Fibroblast of villous mesenchyme (primary cell): ENCODE results near the gene THBS2. TPM values are rescaled to one million over a fixed set of nuclear protein-coding genes. Genes with fewer than 3 reads are reported as not detected.

Experiments used
- DNase-seq: peaks from one replicate; pipeline ENCODE4 v3.0.0-alpha.2; 2010; ENCODE audit warnings: low read depth
- H3K4me3 ChIP-seq: 2 replicates; pipeline ENCODE4 v1.5.1; 2011; ENCODE audit warnings: low read depth, mild to moderate bottlenecking, low read length
- total RNA-seq: library from RNA; depleted of rRNA; stranded (reverse); fragments of >200 nt; gene quantifications from 2 replicates; pipeline ENCODE4 v1.2.3, GENCODE V29; 2012
- TF ChIP-seq, protein P1 (sequence below): IDR thresholded peaks from 2 replicates; pipeline ENCODE4 v1.5.1; 2012; ENCODE audit warnings: low read depth, mild to moderate bottlenecking, low read length; ENCODE audit not compliant: insufficient read depth

THBS2 gene
- total RNA-seq, 1 donor, result 374 TPM

- TF ChIP-seq, protein P1, sequence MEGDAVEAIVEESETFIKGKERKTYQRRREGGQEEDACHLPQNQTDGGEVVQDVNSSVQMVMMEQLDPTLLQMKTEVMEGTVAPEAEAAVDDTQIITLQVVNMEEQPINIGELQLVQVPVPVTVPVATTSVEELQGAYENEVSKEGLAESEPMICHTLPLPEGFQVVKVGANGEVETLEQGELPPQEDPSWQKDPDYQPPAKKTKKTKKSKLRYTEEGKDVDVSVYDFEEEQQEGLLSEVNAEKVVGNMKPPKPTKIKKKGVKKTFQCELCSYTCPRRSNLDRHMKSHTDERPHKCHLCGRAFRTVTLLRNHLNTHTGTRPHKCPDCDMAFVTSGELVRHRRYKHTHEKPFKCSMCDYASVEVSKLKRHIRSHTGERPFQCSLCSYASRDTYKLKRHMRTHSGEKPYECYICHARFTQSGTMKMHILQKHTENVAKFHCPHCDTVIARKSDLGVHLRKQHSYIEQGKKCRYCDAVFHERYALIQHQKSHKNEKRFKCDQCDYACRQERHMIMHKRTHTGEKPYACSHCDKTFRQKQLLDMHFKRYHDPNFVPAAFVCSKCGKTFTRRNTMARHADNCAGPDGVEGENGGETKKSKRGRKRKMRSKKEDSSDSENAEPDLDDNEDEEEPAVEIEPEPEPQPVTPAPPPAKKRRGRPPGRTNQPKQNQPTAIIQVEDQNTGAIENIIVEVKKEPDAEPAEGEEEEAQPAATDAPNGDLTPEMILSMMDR, result no peak
- H3K4me3 ChIP-seq, result no peak overlapping the region
- no peak for DNase-seq
Measured at GRCh38 chr6:169243661-169244060, 10.0 kb downstream of the THBS2 start.

- TF ChIP-seq, protein P1, result no peak
- DNase-seq, result no peak
- no peak overlapping the region for H3K4me3 ChIP-seq
Measured at GRCh38 chr6:169243186-169243585, 10.5 kb downstream of the THBS2 start.

GRCh38 chr6:169241688-169242350 lies 11.8 kb downstream of the THBS2 start:
- TF ChIP-seq, protein P1, result no peak
- DNase-seq, result no peak
- no peak overlapping the region for H3K4me3 ChIP-seq

GRCh38 chr6:169240591-169241390 lies 12.9 kb downstream of the THBS2 start:
- no peak for DNase-seq
- H3K4me3 ChIP-seq, result no peak overlapping the region
- TF ChIP-seq, protein P1, result no peak

DNA sequence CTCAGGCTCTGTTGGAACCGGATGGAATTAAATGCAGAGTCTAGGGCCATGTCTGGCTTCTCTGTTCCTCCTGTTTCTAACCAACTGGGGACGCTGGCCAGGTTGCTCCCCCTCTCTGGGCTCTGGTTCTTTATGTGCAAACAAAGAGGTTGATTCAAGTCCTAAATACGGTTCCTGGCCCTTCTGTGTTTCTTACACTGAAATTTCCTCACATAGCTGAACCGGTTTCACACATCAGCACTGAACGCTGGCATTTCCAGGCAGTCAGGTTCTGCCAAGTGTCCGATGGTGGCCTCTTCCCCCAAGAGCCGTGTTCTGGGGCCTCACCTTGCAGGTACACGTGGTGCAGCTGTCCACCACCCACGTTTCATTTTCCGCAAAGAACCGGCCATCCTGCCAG lies 13.5 kb downstream of the THBS2 start:
- no peak for DNase-seq
- TF ChIP-seq, protein P1, result no peak
- H3K4me3 ChIP-seq, result no peak overlapping the region

- H3K4me3 ChIP-seq, result no peak overlapping the region
- DNase-seq, result no peak
- TF ChIP-seq, protein P1, result no peak
Measured at GRCh38 chr6:169239181-169239580, 14.5 kb downstream of the THBS2 start.
